Measurements from ENCODE around the gene TMEM259.
"Not testable (repeated sequence)": the region's sequence is repeated elsewhere in the genome, so short reads cannot be mapped to it uniquely, and the experiment has no call there.

The TMEM259 gene

GRCh38 chr19:1040476-1041271, 19.8 kb upstream of the TMEM259 start:
- peak; percentile 76 to 88 for DNase-seq (ENCODE audit: extremely low read depth in 1 of 2, low read depth in 1 of 2)

- DNase-seq (ENCODE audit: extremely low read depth in 1 of 2, low read depth in 1 of 2) = peak; percentile 98 to 99
Observed at GRCh38 chr19:1039646-1040475, 18.9 kb upstream of the TMEM259 start, which contains the start of gene ABCA7. ABCA7 (plus strand) TSS chr19:1040107; CDS start chr19:1041362, 1,255 bp downstream.

GRCh38 chr19:1038978-1039645, 18.2 kb upstream of the TMEM259 start:
- DNase-seq (ENCODE audit: extremely low read depth in 1 of 2, low read depth in 1 of 2) = no peak

GRCh38 chr19:1037621-1038064, 16.7 kb upstream of the TMEM259 start:
- no peak for DNase-seq (ENCODE audit: extremely low read depth in 1 of 2, low read depth in 1 of 2)

- DNase-seq (ENCODE audit: extremely low read depth in 1 of 2, low read depth in 1 of 2) = no peak
Observed at GRCh38 chr19:1035998-1036621, 15.2 kb upstream of the TMEM259 start.

GRCh38 chr19:1032264-1032867, 11.4 kb upstream of the TMEM259 start:
- no peak for DNase-seq (ENCODE audit: extremely low read depth in 1 of 2, low read depth in 1 of 2)

GRCh38 chr19:1028062-1028926, 7.4 kb upstream of the TMEM259 start:
- DNase-seq (ENCODE audit: extremely low read depth in 1 of 2, low read depth in 1 of 2) = no peak

- no peak for DNase-seq (ENCODE audit: extremely low read depth in 1 of 2, low read depth in 1 of 2)
Observed at GRCh38 chr19:1027650-1028061, 6.7 kb upstream of the TMEM259 start.

GRCh38 chr19:1026783-1027649, 6.1 kb upstream of the TMEM259 start:
- DNase-seq (ENCODE audit: extremely low read depth in 1 of 2, low read depth in 1 of 2) = no peak

- DNase-seq (ENCODE audit: extremely low read depth in 1 of 2, low read depth in 1 of 2) = peak in 1 of 2 donors; percentile 39
Observed at GRCh38 chr19:1025960-1026782, 5.2 kb upstream of the TMEM259 start, which contains the start of gene CNN2. CNN2 (plus strand) TSS chr19:1026608; CDS start chr19:1026662, 54 bp downstream.

- not testable (repeated sequence) for DNase-seq (ENCODE audit: extremely low read depth in 1 of 2, low read depth in 1 of 2)
Observed at GRCh38 chr19:1025080-1025479, 4.2 kb upstream of the TMEM259 start.

- DNase-seq (ENCODE audit: extremely low read depth in 1 of 2, low read depth in 1 of 2) = not testable (repeated sequence)
Observed at GRCh38 chr19:1023883-1024188, 2.9 kb upstream of the TMEM259 start.

GRCh38 chr19:1019980-1020867, 699 bp downstream of the TMEM259 start:
- DNase-seq (ENCODE audit: extremely low read depth in 1 of 2, low read depth in 1 of 2) = no peak

- no peak for DNase-seq (ENCODE audit: extremely low read depth in 1 of 2, low read depth in 1 of 2)
Observed at GRCh38 chr19:1019616-1019961, 1.3 kb downstream of the TMEM259 start.

- DNase-seq (ENCODE audit: extremely low read depth in 1 of 2, low read depth in 1 of 2) = no peak
Observed at GRCh38 chr19:1018932-1019615, 1.8 kb downstream of the TMEM259 start.

- DNase-seq (ENCODE audit: extremely low read depth in 1 of 2, low read depth in 1 of 2) = no peak
Observed at GRCh38 chr19:1018393-1018792, 2.5 kb downstream of the TMEM259 start.
